AG09319 (cell line): ENCODE measurements around the gene GRK6.

Source experiments
- DNase-seq: peaks from one replicate; pipeline ENCODE4 v3.0.0-alpha.2; 2010; ENCODE audit warnings: low read depth; ENCODE audit errors: extremely low read depth
- TF ChIP-seq, protein P1 (sequence below): IDR thresholded peaks from 2 replicates; pipeline ENCODE4 v1.5.1; 2011; ENCODE audit warnings: low read depth, mild to moderate bottlenecking, inconsistent platforms, low read length, moderate library complexity

Gene GRK6

GRCh38 chr5:177426566-177427210 is at the start of gene GRK6:
TSS of gene GRK6 (plus strand) at chr5:177426676. CDS start at chr5:177426846, 170 bp downstream.
- DNase-seq = no peak
- TF ChIP-seq, protein P1, sequence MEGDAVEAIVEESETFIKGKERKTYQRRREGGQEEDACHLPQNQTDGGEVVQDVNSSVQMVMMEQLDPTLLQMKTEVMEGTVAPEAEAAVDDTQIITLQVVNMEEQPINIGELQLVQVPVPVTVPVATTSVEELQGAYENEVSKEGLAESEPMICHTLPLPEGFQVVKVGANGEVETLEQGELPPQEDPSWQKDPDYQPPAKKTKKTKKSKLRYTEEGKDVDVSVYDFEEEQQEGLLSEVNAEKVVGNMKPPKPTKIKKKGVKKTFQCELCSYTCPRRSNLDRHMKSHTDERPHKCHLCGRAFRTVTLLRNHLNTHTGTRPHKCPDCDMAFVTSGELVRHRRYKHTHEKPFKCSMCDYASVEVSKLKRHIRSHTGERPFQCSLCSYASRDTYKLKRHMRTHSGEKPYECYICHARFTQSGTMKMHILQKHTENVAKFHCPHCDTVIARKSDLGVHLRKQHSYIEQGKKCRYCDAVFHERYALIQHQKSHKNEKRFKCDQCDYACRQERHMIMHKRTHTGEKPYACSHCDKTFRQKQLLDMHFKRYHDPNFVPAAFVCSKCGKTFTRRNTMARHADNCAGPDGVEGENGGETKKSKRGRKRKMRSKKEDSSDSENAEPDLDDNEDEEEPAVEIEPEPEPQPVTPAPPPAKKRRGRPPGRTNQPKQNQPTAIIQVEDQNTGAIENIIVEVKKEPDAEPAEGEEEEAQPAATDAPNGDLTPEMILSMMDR = no peak

DNA sequence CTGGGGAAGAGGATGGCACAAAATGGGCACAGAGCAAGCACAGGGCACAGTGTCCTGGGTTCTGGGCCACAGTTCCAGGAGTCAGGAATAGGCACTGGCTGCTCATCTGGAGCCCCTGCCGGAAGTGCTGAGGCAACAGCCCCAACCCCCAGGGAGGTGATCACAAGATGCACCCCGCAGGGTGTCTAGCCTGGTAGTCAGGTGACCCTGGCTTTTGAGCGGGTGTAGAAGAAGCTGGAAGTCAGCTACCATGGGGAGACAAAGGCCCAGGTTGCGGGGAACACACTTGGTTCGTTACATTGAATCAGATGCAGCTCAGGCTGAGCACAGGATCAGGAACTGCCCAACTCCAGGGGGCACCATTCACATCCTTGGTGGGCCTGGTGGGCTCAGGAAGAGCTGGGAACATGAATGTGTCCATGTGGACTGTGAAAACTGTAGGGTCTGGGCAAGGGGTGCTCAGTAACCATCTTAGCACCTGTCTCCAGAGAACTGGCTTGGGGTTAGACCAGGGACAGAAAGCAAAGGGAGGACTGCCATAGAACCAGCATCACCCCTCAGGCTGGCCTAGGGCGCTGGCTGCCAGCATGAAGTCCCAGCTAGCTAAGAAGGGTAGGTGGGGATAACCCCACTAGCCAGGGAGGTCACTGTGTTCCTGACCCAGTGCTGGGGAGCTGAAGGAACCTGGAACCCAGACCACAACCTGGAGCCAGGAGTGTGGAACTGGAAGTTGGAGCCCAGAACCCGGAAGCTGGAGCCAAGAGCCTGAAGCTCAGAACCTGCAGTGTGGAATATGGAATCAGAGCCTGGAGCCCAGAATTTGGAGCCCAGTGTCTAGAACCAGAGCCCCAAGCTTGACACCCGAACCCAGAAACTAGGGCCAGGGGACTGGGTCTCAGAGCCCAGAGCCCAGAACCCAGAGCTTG is 48.4 kb upstream of the GRK6 start:
- DNase-seq = no peak
- TF ChIP-seq, protein P1 = no peak

DNA sequence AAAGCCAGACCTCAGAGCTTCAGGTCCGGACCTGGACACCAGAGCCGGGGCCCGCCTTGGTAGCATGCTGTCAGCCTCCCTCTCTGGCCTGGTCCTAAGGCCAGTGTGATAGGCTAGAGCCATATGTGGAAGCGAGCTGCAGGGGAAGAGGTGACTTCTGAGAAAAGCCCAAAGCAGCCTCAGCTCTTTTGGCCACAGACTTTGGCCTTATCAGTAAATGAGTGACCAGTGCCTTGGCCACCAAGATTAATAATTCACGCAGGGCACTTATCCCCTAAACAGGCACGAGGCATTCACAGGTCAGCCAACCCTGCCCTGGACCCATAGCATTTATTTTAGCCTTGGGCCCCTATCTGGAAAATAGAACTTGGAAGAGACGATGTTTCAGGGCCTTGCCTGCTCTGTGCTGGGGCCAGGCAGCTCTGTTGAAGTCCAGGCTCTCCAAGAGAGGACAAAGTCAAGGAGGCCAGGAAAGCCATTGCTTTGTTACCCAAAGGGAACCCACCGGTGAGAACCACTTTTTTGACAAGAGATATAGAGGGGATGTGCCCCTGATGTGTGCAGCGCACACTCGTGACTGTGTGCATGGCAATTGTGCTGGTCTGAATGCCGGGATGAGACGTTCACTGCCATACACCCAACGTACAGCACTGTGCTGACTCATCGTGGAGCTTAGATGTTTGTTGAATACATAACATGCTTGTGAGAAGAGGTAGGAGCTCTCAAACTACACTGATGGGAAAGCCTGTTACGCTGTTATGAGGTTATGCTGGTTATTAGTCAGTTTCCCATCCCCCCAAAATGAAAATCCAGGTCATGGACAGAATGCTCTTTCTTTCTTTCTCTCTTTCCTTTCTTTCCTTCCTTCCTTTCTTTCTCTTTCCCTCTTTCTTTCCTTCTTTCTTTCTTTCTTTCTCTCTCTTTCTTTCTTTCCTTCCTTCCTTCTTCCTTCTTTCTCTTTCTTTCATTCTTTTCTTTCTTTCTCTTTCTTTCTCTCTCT is 47.3 kb upstream of the GRK6 start:
- DNase-seq = no peak
- TF ChIP-seq, protein P1 = no peak

DNA sequence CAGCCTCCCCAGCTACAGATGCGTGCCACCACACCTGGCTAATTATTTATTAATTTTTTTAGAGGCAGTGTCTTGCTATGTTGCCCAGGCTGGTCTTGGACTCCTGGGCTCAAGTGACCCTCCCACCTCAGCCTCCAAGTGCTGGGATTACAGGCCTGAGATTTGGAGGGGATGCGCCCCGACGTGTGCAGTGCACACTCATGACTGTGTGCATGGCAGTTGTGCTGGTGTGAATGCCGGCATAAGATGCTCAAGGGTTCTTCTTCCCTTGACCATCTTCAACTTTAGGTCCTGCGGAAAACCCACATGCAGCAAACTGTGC is 45.7 kb upstream of the GRK6 start:
- no peak for DNase-seq
- TF ChIP-seq, protein P1 = no peak

DNA sequence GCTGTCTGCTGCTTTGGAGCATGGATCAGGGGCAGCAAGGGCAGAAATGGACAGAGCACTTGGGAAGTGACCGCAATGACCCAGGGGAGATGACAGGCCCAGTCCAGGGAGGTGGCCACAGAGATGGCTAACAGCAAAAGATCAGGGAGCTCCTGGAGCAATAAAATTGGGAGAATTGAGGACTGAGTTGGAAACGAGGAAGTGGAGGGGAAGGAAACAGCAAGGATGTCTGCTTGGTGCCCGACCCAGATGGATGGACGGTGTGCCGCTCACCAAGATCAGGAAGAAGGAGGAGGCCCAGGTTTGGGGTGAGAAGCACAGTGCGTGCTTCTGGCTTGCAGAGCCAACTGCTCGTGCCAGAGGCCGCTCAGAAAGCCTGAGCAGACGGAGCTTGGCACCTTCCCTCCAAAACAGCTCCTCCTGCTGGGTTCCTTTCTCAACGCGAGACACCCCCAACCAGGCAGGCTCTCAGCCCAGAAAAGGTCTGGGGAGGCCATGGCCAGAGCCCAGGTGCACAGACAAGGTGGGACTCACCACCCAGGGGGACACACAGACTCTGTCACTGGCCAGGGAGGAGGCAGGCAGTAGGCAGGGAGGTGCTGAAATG is 44.0 kb upstream of the GRK6 start:
- DNase-seq = no peak
- TF ChIP-seq, protein P1 = peak; percentile 34

- DNase-seq = no peak
- TF ChIP-seq, protein P1 = no peak
Measured at GRCh38 chr5:177383181-177383580, 43.3 kb upstream of the GRK6 start.
